Islet of Langerhans (tissue), 1 donor: Measurements from ENCODE around the gene MINDY3.

Experiments used
- FAIRE-seq: peaks from one replicate; lab custom pipeline; 2011; peaks lifted over from hg19 to GRCh38; lab: Jason Lieb, UNC

MINDY3 gene

DNA sequence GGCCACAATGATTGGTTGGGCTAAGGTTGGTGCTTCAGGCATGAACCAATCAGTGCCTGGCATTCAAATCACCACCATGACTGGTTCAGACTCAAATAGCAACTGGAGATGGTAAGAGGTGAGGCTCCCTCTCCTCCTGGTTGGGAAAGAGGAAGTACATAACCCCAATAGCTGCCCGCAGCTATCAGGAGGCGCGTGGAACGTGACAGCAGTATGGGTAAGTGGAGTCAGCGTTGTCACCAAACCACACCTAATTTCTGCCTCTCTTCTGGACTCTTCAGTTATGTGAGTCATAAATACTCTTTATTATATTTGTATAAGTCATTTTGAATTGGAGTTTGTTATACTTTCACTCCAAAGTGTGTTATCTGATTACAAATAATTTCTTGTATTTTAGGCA lies 122.7 kb downstream of the MINDY3 start:
- no peak for FAIRE-seq

DNA sequence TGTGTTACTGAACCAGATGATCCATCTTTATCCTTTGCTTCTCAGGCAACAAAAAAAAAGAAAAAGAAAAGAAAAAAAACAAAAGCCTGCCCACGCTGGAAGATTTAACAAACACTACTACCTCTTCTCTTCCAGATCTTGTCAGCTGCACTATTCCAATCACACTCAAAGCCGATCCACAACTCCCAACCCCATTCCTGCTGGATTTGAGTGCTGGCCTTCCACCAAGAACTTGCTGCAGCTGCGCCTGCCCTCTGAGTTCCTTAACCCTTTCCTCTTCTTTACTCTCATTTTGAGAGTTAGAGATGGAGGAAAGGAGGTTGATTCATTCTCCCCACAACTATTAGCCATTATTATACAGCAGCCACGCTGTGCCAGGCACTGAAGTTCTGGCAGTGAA lies 124.5 kb downstream of the MINDY3 start:
- no peak for FAIRE-seq

DNA sequence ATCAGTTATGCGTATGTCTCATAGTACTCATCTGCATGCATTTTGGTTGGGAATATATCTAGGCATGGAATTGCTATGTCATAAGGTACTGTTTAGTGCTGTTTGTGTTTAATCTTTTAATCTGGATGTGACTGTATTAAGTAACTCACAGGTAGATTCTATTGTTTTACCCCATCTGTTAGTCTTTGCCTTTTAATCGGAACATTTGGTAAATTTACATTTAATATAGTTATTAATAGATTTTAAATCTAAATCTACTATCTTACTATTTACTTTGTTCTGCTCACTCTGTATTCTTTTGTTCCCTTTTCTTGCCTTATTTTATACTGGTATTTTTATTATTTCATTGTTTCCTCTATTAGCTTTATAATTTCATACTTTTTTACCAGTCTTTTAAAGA lies 130.0 kb downstream of the MINDY3 start:
- no peak for FAIRE-seq

DNA sequence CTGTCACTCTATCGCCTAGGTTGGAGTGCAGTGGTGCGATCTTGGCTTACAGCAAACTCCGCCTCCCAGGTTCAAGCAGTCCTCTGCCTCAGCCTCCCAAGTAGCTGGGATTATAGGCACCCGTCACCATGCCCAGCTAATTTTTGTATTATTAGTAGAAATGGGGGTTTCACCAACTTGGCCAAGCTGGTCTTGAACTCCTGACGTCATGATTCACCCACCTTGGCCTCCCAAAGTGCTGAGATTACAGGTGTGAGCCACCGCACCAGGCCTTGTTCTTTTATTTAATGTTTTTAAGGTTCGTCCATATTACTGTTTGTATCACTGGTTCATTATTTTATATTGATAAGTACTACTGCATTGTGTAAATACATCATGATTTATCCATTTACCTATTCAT lies 130.4 kb downstream of the MINDY3 start:
- no peak for FAIRE-seq
